ENCODE measurements around the gene ZKSCAN3.
"Not testable (repeated sequence)": the region's sequence is repeated elsewhere in the genome, so short reads cannot be mapped to it uniquely, and the experiment has no call there.

Gene ZKSCAN3

GRCh38 chr6:28343898-28344677 lies 5.7 kb upstream of the ZKSCAN3 start:
- DNase-seq, result no peak

DNA sequence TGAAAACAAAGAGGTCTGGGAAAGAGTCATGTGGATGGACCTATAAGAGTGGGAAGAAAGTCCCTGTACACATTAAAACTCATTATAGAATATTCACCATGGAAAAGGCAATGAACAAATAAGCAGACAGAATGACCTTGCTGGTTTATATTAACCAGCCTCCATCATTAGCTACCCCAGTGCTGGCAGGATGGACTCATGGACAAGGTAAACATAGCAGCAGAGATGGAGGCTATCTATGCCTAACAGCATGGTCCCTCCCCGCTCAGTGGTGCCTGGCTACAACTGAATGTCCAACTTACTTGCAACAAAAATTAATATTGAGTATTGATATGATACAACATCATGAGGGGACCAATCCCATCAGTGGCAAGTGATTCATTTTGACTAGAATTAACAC lies 4.5 kb upstream of the ZKSCAN3 start:
- DNase-seq, result no peak

GRCh38 chr6:28347119-28347518 lies 2.6 kb upstream of the ZKSCAN3 start:
- DNase-seq, result no peak

- no peak for DNase-seq
These were observed 329 bp upstream of the ZKSCAN3 start for GRCh38 chr6:28349344-28349891.

DNA sequence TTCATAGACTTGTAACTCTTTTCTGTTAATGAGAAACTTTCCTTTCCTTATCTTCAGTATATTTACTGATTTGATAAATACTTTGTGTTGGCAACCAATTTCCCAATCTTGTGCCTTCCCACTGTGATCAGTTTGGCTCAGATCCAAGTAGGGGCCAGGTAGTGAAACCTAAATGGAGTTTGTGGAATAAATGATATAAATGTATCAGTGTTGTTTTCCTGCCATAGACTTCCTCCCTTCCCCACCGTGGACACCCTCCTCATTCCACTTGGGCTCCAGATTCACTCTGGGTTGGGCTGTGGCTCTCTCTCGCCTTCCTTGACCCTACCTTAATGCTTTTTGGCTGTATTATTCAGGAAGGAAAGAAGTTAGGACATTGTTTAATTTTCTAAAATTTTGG lies 1.3 kb downstream of the ZKSCAN3 start:
- DNase-seq, result no peak

DNA sequence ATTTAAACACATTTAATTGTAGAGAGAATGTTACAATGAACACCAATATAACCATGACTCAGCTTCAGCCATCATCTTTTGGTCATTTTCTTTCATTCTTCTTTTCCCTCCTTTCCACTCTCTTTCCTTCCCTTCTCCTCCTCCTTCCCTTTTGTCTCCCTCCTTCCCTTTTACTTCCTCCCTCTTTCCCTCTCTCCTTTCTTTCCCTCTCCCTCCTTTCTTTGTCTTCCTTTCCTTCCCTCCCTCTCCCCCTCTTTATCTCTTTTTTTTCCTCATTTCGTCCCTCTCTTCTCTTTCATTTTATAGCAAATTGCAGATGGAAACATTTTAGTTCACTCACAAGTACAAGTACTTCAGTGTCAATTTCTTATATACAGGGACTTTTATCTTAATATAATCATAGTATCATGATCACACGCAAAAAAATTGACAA lies 1.8 kb downstream of the ZKSCAN3 start:
- no peak for DNase-seq

DNA sequence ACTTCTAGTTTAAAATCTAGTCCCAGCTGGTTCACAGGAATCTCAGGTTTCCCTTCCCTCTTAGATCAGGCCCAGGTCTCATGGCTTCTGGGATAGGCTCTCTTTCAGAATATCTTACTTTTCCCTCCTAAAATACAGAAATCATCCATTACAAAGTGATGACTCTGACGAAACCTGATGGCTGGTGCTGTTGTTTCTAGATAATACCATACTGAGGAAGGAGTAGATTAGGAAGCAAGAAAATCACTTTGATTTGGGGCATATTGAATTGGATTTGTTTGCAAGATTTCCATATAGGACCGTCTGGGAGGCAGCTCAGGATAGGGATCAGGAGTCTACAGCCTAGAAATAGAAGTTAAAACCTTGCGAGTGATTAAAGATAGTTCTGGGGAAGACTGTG lies 3.6 kb downstream of the ZKSCAN3 start:
- no peak for DNase-seq

DNA sequence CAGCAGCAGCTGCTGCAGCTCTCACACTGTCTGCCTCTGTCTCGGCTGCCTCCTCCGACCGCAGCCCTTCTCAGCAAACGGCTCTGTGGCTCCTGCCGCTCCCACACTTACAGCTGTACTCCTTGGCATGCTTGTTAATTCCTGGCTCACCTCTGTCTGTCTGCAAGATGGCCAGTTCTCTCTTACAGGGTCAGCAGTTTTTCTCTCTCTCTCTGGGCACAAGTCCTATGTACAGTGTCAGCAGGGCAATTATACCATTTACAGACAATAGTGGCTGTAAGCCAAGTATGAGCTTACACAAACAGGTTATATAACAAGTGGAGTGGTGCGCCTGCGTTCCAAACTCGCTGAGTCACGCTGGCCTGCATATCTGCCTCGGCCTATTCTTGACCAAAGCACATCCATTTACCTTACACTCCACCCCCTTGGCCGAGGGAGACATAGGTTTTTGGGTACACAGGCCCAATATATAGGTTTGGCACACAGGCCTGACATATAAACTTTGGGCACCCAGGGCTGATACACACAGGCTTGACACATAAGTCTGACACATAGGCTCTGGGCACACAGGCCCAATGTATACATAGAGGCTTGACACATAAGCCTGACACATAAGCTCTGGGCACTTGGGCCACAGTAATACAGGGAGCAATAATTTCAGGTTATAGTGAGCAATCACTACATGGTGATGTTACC lies 4.4 kb downstream of the ZKSCAN3 start:
- no peak for DNase-seq

DNA sequence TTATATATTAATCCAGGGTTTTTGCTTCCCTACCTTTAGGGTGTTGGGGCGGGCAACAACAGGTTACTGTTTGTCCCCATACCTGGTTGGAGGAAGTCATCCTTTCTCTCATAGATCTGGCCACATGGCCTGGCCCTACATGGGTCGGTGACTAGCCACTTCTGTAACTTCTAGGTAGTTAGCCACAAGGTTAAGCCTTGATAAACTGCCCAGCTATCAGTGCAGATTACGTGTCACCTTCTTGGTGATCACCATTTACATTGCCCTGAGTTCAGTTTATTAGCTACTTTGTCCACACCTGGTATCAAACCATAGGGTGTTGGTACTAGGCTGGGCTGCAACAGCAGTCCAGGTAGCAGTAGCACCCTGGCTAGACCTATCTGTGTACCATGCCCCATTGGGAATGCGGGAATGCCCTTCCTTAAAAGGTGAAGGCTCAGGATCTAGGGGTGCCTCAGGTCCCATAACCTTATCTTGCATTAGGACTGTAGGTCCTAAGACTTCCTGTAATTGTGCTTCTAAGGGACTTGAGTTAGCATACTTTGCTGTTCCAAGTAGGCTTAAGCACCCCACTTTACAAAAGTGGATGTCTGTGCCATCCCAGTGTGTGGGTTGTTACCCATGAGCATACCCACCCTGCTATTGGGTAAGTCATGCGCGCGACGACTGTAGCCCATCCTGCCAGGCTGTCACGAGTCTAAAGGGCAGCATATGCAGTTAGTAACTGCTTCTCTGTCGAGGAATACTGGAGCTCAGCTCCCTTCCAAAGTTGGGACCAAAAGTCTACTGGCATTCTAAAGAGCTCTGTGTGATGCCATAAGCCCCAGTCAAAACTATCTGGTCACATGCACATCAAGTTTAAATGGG lies 5.2 kb downstream of the ZKSCAN3 start:
- DNase-seq, result no peak

DNA sequence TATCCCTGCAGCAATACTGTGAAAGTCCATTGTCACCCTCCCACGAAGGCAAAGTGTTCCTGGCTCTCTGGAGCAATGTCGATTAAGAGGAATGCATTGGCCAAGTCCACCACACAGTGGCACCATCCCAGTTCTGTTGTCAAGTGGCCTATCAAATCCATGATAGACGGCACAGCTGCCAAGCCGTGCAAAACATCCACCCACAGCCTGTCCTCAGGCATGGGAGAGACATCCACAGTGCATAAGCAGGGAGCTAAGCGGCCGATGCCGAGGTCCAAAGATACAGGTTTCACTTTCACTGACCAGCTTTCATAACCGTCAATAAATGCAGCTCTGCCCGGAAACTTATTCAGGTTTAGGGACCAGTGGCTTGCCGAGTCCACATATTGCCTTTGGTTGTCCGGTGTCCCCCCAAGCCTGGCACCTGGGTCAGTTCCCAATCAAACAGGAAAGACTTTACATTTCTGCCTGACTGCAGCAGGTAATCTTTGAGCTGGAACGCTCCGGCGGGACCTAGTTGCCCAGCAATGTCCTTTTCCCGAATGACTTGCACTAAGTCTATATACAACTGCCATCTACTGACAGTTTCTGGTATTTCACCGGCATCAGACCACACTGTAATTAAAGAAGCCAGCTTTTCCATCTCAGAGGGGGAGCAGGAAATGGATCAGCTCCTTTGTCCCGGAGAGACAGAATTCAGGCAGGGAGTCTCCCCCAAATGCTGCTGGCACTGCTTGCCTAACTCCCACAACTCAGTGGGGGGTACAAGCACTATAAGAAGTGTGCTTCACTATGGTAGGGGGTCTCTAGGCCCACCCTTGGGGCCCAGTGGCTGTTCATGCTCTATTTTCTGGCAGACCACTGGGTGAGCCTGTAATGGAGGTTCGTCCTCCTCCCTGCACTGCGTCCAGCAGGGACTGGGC lies 6.3 kb downstream of the ZKSCAN3 start:
- peak; percentile 64 for DNase-seq

GRCh38 chr6:28356666-28357020 lies 6.9 kb downstream of the ZKSCAN3 start:
- DNase-seq, result no peak

DNA sequence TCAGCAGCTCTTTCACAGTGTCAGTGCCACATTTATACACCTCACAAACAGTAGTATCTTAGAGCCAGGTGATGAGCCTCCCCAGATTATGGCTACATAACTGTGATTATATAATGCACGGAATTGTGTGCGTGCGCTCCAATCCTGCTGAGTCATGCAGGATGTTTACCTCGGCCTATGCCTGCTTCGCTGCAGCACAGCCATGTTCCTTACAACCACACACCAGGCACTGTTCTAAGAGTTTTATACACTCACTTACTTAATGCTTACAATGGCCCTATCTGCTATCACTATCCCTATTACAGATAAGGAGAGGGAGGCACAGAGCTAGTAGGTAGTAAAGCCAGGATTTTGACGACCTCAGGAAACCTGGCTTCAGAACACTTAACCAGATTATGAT lies 7.3 kb downstream of the ZKSCAN3 start:
- no peak for DNase-seq

DNA sequence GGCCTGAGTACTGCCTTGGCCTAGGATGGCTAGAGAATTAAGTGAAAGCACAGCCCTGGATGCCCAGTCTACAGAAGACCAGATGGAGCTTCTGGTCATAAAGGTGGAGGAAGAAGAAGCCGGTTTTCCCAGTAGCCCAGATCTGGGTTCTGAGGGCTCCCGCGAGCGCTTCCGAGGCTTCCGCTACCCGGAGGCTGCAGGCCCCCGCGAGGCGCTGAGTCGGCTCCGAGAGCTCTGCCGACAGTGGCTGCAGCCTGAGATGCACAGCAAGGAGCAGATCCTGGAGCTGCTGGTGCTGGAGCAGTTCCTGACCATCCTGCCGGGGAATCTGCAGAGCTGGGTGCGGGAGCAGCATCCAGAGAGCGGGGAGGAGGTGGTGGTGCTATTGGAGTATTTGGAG lies 9.8 kb downstream of the ZKSCAN3 start:
- DNase-seq, result not testable (repeated sequence)

DNA sequence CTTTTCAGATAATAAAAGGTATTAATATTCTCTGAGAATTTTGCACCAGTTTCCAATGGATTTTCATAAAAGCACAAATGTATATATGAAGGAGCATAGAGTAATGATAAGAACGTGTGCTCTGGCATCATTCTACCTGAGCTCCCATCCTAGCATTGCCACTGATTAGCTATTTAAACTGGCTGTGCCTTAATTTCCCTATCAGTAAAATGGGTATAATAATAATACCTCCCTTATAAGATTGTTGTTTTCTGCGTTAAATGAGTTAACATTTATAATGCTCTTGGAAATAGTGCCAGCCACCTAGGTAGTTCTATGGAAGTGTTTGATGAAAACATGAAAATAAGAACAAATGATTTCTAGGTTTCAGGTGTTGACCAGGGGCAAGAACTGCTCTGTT lies 11.2 kb downstream of the ZKSCAN3 start:
- DNase-seq, result no peak

DNA sequence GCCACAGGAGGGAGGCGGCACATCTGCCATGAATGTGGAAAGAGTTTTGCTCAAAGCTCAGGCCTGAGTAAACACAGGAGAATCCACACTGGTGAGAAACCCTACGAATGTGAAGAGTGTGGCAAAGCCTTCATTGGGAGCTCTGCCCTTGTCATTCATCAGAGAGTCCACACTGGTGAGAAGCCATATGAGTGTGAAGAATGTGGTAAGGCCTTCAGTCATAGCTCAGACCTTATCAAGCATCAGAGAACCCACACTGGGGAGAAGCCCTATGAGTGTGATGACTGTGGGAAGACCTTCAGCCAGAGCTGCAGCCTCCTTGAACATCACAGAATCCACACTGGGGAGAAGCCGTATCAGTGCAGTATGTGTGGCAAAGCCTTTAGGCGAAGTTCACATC lies 15.8 kb downstream of the ZKSCAN3 start:
- not testable (repeated sequence) for DNase-seq

DNA sequence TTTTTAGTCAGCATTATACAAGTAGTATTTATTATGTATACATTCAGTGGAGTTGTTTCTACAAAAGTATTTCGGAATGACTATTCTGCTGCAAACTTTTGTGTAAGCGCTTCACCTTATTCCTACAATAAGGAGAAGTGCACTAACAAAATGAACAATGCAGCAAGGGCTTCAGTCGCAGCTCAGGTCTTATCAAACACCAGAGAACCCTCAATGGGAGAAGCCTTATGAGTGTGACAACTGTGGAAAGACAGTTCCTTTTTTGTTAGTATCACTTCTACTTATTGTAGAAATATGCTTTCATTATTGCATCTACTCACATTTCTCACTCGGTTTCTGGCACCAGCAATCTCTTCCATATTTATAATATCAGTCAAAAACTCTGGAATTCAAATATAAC lies 18.8 kb downstream of the ZKSCAN3 start:
- no peak for DNase-seq

- no peak for DNase-seq
These were observed 19.7 kb downstream of the ZKSCAN3 start for GRCh38 chr6:28369463-28369862.

- DNase-seq, result no peak
These were observed 20.7 kb downstream of the ZKSCAN3 start for GRCh38 chr6:28370440-28370839.

DNA sequence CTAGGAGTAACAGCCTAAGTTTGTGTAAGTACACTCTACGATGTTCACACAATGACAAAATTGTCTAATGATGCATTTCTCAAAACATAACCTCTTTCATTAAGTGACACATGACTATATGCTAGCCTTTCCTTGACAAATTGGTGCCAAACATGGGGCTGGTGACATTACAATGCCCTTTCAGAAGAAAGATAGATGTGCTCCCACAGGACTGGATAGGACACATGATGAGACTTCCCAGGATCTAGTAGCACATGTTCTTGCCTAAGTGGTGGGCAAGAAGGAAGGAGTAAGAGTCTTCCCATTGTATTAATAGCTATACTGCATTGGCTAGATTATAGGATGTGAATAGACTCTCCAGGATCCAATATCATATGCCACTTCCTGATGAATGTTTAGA lies 21.5 kb downstream of the ZKSCAN3 start:
- DNase-seq, result no peak

- DNase-seq, result no peak
These were observed 22.1 kb downstream of the ZKSCAN3 start for GRCh38 chr6:28371706-28372451.

DNA sequence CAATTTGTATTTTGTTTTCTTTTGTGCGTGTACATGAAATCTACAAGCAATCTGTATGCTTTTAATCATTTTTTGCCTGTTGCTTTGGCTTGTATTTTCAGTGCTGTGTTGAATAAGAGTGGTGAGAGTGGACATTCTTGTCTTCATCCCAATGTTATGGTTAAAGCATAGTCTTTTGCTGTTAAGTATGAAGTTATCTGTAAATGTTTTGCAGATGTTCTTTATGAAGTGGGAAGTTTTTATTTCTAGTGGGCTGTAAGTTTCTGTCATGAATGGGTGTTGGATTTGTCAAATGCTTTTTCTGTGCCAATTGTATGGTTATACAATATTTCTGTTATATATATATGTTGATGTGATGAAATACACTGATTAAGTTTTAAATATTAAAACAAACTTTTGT lies 24.2 kb downstream of the ZKSCAN3 start:
- no peak for DNase-seq

DNA sequence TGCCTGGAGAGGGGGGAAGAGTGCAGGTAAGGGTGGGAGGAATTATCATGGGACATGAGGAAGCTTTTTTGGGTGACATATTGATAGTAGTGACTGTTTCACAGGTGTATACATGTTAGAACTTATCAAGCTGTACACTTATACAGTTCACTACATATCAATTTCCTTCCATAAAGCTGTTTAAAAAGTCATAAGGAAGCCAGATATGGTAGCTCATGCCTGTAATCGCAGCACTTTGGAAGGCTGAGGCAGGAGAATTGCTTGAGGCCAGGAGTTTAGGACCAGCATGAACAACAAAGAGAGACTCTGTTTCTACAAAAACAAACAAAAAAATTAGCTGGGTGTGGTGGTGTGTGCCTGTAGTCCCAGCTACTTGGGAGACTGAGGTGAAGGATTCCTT lies 28.1 kb downstream of the ZKSCAN3 start:
- no peak for DNase-seq

All from activated T-cell treated with anti-CD3 and anti-CD28 coated beads for 4 hours (primary cell).